ENCODE results near the gene PCDH9.

Gene PCDH9

DNA sequence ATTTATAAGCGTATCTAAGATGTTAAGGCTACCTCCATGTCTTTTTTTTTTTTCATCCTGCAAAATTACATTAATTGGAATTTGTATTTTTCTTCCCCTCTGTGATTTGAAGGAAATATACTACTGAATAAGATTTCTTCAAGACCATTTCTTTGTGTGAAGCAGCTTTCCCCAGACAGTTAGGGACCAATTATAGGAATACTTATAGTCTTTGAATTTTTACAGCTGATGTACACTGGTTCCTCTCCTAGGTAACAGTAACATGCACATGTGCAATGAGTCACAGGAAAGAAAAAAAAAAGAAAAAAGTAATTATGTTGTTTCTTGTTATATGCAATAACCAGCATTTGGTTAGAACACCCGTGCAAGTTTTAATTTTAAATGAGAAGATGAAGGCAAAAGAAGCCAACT is 82.0 kb downstream of the PCDH9 start:
- H3K4me3 ChIP-seq (ENCODE audit: low read depth, low read length): no peak overlapping the region
- TF ChIP-seq, protein P1, sequence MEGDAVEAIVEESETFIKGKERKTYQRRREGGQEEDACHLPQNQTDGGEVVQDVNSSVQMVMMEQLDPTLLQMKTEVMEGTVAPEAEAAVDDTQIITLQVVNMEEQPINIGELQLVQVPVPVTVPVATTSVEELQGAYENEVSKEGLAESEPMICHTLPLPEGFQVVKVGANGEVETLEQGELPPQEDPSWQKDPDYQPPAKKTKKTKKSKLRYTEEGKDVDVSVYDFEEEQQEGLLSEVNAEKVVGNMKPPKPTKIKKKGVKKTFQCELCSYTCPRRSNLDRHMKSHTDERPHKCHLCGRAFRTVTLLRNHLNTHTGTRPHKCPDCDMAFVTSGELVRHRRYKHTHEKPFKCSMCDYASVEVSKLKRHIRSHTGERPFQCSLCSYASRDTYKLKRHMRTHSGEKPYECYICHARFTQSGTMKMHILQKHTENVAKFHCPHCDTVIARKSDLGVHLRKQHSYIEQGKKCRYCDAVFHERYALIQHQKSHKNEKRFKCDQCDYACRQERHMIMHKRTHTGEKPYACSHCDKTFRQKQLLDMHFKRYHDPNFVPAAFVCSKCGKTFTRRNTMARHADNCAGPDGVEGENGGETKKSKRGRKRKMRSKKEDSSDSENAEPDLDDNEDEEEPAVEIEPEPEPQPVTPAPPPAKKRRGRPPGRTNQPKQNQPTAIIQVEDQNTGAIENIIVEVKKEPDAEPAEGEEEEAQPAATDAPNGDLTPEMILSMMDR (IDR thresholded peaks at IDR 0.05; ENCODE audit: borderline replicate concordance, insufficient read depth, low read depth, low read length): no peak

GRCh38 chr13:67147342-67148133 is 82.6 kb downstream of the PCDH9 start:
- TF ChIP-seq, protein P1 (IDR thresholded peaks at IDR 0.05; ENCODE audit: borderline replicate concordance, insufficient read depth, low read depth, low read length): no peak
- no peak overlapping the region for H3K4me3 ChIP-seq (ENCODE audit: low read depth, low read length)

GRCh38 chr13:67146523-67147130 is 83.5 kb downstream of the PCDH9 start:
- TF ChIP-seq, protein P1 (IDR thresholded peaks at IDR 0.05; ENCODE audit: borderline replicate concordance, insufficient read depth, low read depth, low read length): no peak
- H3K4me3 ChIP-seq (ENCODE audit: low read depth, low read length): no peak overlapping the region

DNA sequence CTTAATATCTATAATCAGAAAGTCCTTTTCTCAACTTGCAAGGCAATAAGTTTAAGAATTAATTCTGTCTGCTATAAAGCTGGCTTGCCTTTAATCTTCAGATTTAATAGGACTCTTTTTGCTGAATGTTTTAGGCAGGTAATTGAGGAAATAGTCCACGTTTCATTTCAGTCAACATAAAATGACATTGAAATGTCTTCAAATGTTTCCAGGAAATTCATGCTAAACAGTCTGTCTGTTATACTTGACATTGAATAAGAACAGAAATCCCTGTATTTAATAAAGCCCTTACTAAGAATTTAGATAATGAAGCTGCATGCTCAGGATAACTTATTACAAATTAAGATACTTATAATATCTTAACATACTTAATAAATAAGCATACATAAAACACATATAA is 84.2 kb downstream of the PCDH9 start:
- H3K4me3 ChIP-seq (ENCODE audit: low read depth, low read length): no peak overlapping the region
- TF ChIP-seq, protein P1 (IDR thresholded peaks at IDR 0.05; ENCODE audit: borderline replicate concordance, insufficient read depth, low read depth, low read length): no peak

DNA sequence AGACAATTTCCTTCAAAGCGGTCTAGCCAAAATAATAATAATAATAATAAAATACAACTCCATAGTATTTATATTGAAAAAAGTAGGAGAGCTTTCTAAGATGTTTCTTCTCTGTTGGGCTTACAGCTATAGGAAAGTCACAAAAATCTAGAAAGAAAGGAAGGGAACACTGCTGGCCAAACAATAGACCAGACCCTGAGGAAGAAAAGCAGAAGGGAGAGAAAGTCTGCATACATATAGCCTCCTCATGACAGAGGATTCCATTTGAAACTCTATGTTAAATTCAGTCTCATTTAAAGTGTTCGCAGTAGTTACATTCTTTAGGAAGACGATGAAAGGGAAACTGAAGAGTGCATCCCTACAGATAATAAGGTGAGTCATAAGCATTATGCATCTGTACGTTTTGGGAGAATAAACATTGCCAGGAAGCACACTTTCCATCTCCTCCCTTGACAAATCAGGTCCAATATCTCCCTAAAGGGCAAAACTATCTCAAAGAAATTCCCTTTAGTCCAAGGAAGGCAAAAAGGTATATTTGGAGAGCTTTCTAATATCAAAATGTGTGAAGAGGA is 86.5 kb downstream of the PCDH9 start:
- TF ChIP-seq, protein P1 (IDR thresholded peaks at IDR 0.05; ENCODE audit: borderline replicate concordance, insufficient read depth, low read depth, low read length): no peak
- H3K4me3 ChIP-seq (ENCODE audit: low read depth, low read length): no peak overlapping the region

DNA sequence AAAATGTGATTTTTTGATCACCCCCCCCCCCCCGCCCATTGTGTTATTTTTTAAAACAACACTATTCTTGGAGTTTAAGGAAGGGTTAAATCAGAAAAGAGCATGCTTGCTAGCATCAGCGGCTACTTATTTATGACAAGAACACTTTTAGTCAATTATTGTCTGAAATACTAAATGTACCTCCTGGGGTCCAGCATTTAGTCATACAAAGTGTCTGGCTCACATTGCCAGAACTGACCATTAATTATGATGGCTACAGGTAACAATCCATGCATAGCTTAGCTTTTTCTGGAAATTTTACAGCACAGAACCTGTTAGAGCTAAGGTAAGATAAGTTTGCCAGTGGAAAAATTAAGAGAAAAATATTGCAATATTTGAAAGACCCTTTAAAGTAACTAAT is 90.1 kb downstream of the PCDH9 start:
- TF ChIP-seq, protein P1 (IDR thresholded peaks at IDR 0.05; ENCODE audit: borderline replicate concordance, insufficient read depth, low read depth, low read length): no peak
- no peak overlapping the region for H3K4me3 ChIP-seq (ENCODE audit: low read depth, low read length)
